Ishikawa (cell line): ENCODE results near the gene CACNA1A.
A peak's percentile ranks its signal among the peaks of the same experiment; 100 is the strongest.

Source experiments
- CEBPB ChIP-seq: IDR thresholded peaks from 2 replicates; pipeline ENCODE4 v1.6.1; 2012
- CREB1 ChIP-seq: IDR thresholded peaks from 2 replicates; pipeline ENCODE4 v1.6.1; 2012; ENCODE audit warnings: low read depth
- EGR1 ChIP-seq: IDR thresholded peaks from 2 replicates; pipeline ENCODE4 v1.6.1; 2012
- EP300 ChIP-seq: IDR thresholded peaks from 2 replicates; pipeline ENCODE4 v1.6.1; 2012; ENCODE audit warnings: borderline replicate concordance
- FOXM1 ChIP-seq: IDR thresholded peaks from 2 replicates; pipeline ENCODE4 v1.6.1; 2012; ENCODE audit warnings: low read depth, borderline replicate concordance
- MAX ChIP-seq: IDR thresholded peaks from 2 replicates; pipeline ENCODE4 v1.6.1; 2012
- NFIC ChIP-seq: IDR thresholded peaks from 2 replicates; pipeline ENCODE4 v1.6.1; 2012
- RAD21 ChIP-seq: IDR thresholded peaks from 2 replicates; pipeline ENCODE4 v1.6.1; 2012; ENCODE audit warnings: low read depth
- REST ChIP-seq: IDR thresholded peaks from 2 replicates; pipeline ENCODE4 v1.6.1; 2012; ENCODE audit warnings: low read depth, mild to moderate bottlenecking
- TAF1 ChIP-seq: IDR thresholded peaks from 2 replicates; pipeline ENCODE4 v1.6.1; 2012; ENCODE audit warnings: low read depth, mild to moderate bottlenecking
- TCF12 ChIP-seq: IDR thresholded peaks from 2 replicates; pipeline ENCODE4 v1.6.1; 2012; ENCODE audit warnings: low read depth
- TEAD4 ChIP-seq: IDR thresholded peaks from 2 replicates; pipeline ENCODE4 v1.6.1; 2012
- USF1 ChIP-seq: IDR thresholded peaks from 2 replicates; pipeline ENCODE4 v1.6.1; 2012
- YY1 ChIP-seq: IDR thresholded peaks from 2 replicates; pipeline ENCODE4 v1.6.1; 2012; ENCODE audit warnings: low read depth
- ZBTB7A ChIP-seq: IDR thresholded peaks from 2 replicates; pipeline ENCODE4 v1.6.1; 2012; ENCODE audit warnings: low read depth

The CACNA1A gene

GRCh38 chr19:13544423-13544822, 38.1 kb upstream of the CACNA1A start:
- TF ChIP-seq USF1 = no peak
- no peak for TF ChIP-seq RAD21
- TF ChIP-seq CREB1 = no peak
- TF ChIP-seq ZBTB7A = no peak
- no peak for TF ChIP-seq FOXM1
- no peak for TF ChIP-seq MAX
- no peak for TF ChIP-seq YY1
- no peak for TF ChIP-seq NFIC
- TF ChIP-seq TAF1 = no peak
- TF ChIP-seq EGR1 = no peak

GRCh38 chr19:13541554-13541953, 35.3 kb upstream of the CACNA1A start:
- TF ChIP-seq MAX (no peak), TCF12 (no peak), EP300 (no peak), REST (no peak), CREB1 (no peak), CEBPB (no peak), RAD21 (no peak), YY1 (no peak), USF1 (no peak), NFIC (no peak), TAF1 (no peak), ZBTB7A (no peak), TEAD4 (no peak), FOXM1 (no peak), EGR1 (no peak)

- TF ChIP-seq EP300 (no peak), NFIC (no peak), ZBTB7A (no peak), USF1 (no peak), TCF12 (no peak)
These were observed 33.1 kb upstream of the CACNA1A start for GRCh38 chr19:13539332-13539731.

GRCh38 chr19:13538601-13539253, 32.4 kb upstream of the CACNA1A start:
- no peak for TF ChIP-seq CEBPB
- no peak for TF ChIP-seq CREB1
- TF ChIP-seq FOXM1 = no peak
- TF ChIP-seq TEAD4 = no peak
- no peak for TF ChIP-seq MAX
- TF ChIP-seq TCF12 = no peak
- no peak for TF ChIP-seq EP300
- no peak for TF ChIP-seq RAD21
- no peak for TF ChIP-seq USF1
- TF ChIP-seq EGR1 = no peak
- TF ChIP-seq ZBTB7A = no peak
- no peak for TF ChIP-seq YY1
- no peak for TF ChIP-seq TAF1
- TF ChIP-seq NFIC = no peak

- TF ChIP-seq MAX = peak; percentile 59
- TF ChIP-seq REST = no peak
- TF ChIP-seq YY1 = 0 out of 2 replicates have a peak, but pooled peaks have one; percentile 32
These were observed 31.2 kb upstream of the CACNA1A start for GRCh38 chr19:13537454-13537853.
